HepG2 (cell line): ENCODE results near the gene SYCE1. TPM values are rescaled to one million over a fixed set of nuclear protein-coding genes. Genes with fewer than 3 reads are reported as not detected.

ENCODE experiments used
- ATAC-seq: fragments of 200-7000 bp; cut with Tn5 transposase; 3 replicates; pipeline ENCODE4 v1.9.1; 2020; ENCODE audit warnings: mild to moderate bottlenecking, moderate library complexity
- BruUV-seq: library from RNA; stranded (reverse); fragments of 400-500 nt; replicated peaks from 2 replicates; lab custom pipeline; 2021; lab: Mats Ljungman, UMichigan
- CTCF ChIA-PET: fragments of 300-600 bp; formaldehyde crosslinking; extraction: SDS; loops from one replicate; lab custom pipeline; 2021; ENCODE audit warnings: low total read pairs, inconsistent platforms, low intra/inter-chr PET ratio; lab: Yijun Ruan, JAX
- POLR2A ChIA-PET: fragments of 350-600 bp; sonication (Branson Sonifier 250); formaldehyde crosslinking; loops from one replicate; lab custom pipeline; 2020; ENCODE audit warnings: antibody characterized with exemption, inconsistent platforms; lab: Yijun Ruan, JAX
- DNase-seq: peaks from one replicate; pipeline ENCODE4 v3.0.0-alpha.2; 2015; ENCODE audit warnings: low spot score
- FAIRE-seq: peaks from 3 replicates; lab custom pipeline; 2011; peaks lifted over from hg19 to GRCh38; lab: Jason Lieb, UNC
- H2AFZ ChIP-seq: one replicate; pipeline ENCODE4 v1.6.1; 2011; ENCODE audit warnings: low read length, inconsistent platforms
- H3K27ac ChIP-seq: fragments of 300-600 bp; 3 replicates; pipeline ENCODE4 v1.8.0; 2011; ENCODE audit warnings: mixed run types, mild to moderate bottlenecking, mixed read lengths, low read length, inconsistent platforms; ENCODE audit not compliant: insufficient read depth; ENCODE audit errors: extremely low read length
- H3K27me3 ChIP-seq, 2 experiments: fragments of 200-600 bp in 1 of 2; 2 replicates in 1 of 2; 3 replicates in 1 of 2; pipeline versions ENCODE4 v1.6.0 to v1.8.0; 2011; ENCODE audit warnings: low read length in 2 of 2, mild to moderate bottlenecking in 2 of 2, moderate library complexity in 2 of 2, inconsistent platforms in 1 of 2; ENCODE audit not compliant: insufficient read depth in 2 of 2, control insufficient read depth in 1 of 2
- H3K36me3 ChIP-seq, 2 experiments: fragments of 200-600 bp in 1 of 2; replicated peaks in 1 of 2; 2 replicates in 1 of 2; 3 replicates in 1 of 2; pipeline versions ENCODE4 v1.5.1 to v1.8.0; 2011; ENCODE audit warnings: low read length in 2 of 2, inconsistent platforms in 1 of 2; ENCODE audit not compliant: insufficient read depth in 2 of 2, control insufficient read depth in 1 of 2
- H3K4me1 ChIP-seq: 2 replicates; pipeline ENCODE4 v1.5.1; 2012; ENCODE audit warnings: low read length, inconsistent platforms; ENCODE audit not compliant: insufficient read depth
- H3K4me2 ChIP-seq: 2 replicates; pipeline ENCODE4 v1.6.0; 2011; ENCODE audit warnings: low read depth, low read length, inconsistent platforms
- H3K4me3 ChIP-seq, 3 experiments: fragments of 200-600 bp in 1 of 3; sonication (generic), shearing (Covaris generic) in 1 of 3; replicated peaks in 1 of 3; 2 replicates each; pipeline ENCODE4 v1.5.1; 2011 to 2016; ENCODE audit warnings: low read length in 3 of 3, inconsistent platforms in 2 of 3, low read depth in 2 of 3, mild to moderate bottlenecking in 2 of 3, control low read depth in 1 of 3, mixed read lengths in 1 of 3; ENCODE audit not compliant: insufficient read depth in 1 of 3
- H3K79me2 ChIP-seq: one replicate; pipeline ENCODE4 v1.6.1; 2011; ENCODE audit warnings: low read length, inconsistent platforms; ENCODE audit not compliant: insufficient read depth
- H3K9ac ChIP-seq: 2 replicates; pipeline ENCODE4 v1.6.0; 2011; ENCODE audit warnings: mild to moderate bottlenecking, low read depth, low read length, inconsistent platforms; ENCODE audit not compliant: insufficient read depth
- H3K9me3 ChIP-seq: 2 replicates; pipeline ENCODE4 v1.5.1; 2012; ENCODE audit warnings: mild to moderate bottlenecking, low read length
- H4K20me1 ChIP-seq: 2 replicates; pipeline ENCODE4 v1.6.0; 2011; ENCODE audit warnings: inconsistent platforms, mild to moderate bottlenecking, low read length, moderate library complexity; ENCODE audit not compliant: insufficient read depth
- BRCA1 ChIP-seq: sonication (generic); formaldehyde crosslinking; IDR thresholded peaks from 2 replicates; pipeline ENCODE4 v1.4.0; 2020; ENCODE audit warnings: missing genetic modification reagents
- DDIT3 ChIP-seq: sonication (generic); formaldehyde crosslinking; IDR thresholded peaks from 2 replicates; pipeline ENCODE4 v1.4.0; 2020; ENCODE audit warnings: mild to moderate bottlenecking, missing genetic modification reagents
- ELF3 ChIP-seq: IDR thresholded peaks from 2 replicates; pipeline ENCODE4 v1.6.1; 2016; ENCODE audit warnings: missing genetic modification reagents, missing compliant biosample characterization
- HCFC1 ChIP-seq: fragments of 150-350 bp; IDR thresholded peaks from 2 replicates; pipeline ENCODE4 v1.6.1; 2014; ENCODE audit warnings: low read depth, low read length
- LRRFIP1 ChIP-seq: sonication (generic); formaldehyde crosslinking; conservative IDR thresholded peaks from 2 replicates; pipeline ENCODE4 v1.4.0; 2020; ENCODE audit warnings: missing genetic modification reagents
- MAF1 ChIP-seq: sonication (generic); formaldehyde crosslinking; IDR thresholded peaks from 2 replicates; pipeline ENCODE4 v1.5.0; 2020; ENCODE audit warnings: missing genetic modification reagents, borderline replicate concordance
- MLX ChIP-seq: IDR thresholded peaks from 2 replicates; pipeline ENCODE4 v1.6.1; 2016
- NKX3-1 ChIP-seq: sonication (generic); formaldehyde crosslinking; IDR thresholded peaks from 2 replicates; pipeline ENCODE4 v1.5.0; 2020; ENCODE audit warnings: missing genetic modification reagents
- REL ChIP-seq: sonication (generic); formaldehyde crosslinking; conservative IDR thresholded peaks from 2 replicates; pipeline ENCODE4 v1.8.0; 2022; ENCODE audit warnings: mild to moderate bottlenecking, missing genetic modification reagents, moderate library complexity
- SNAPC2 ChIP-seq: sonication (generic); formaldehyde crosslinking; IDR thresholded peaks from 2 replicates; pipeline ENCODE4 v1.8.1; 2022; ENCODE audit warnings: mild to moderate bottlenecking, missing genetic modification reagents
- SRF ChIP-seq: IDR thresholded peaks from 2 replicates; pipeline ENCODE4 v1.6.1; 2011; ENCODE audit warnings: mild to moderate bottlenecking, low read depth, low read length, moderate library complexity
- ZBTB20 ChIP-seq: sonication (generic); formaldehyde crosslinking; IDR thresholded peaks from 2 replicates; pipeline ENCODE4 v1.8.1; 2023; ENCODE audit warnings: missing genetic modification reagents, low read depth, mild to moderate bottlenecking, borderline replicate concordance
- ZNF431 ChIP-seq: sonication (generic); formaldehyde crosslinking; IDR thresholded peaks from 2 replicates; pipeline ENCODE4 v1.9.0; 2022; ENCODE audit warnings: missing genetic modification reagents, low read depth, mild to moderate bottlenecking, borderline replicate concordance
- ZNF562 ChIP-seq: sonication (generic); formaldehyde crosslinking; IDR thresholded peaks from 2 replicates; pipeline ENCODE4 v1.8.0; 2022; ENCODE audit warnings: missing genetic modification reagents, borderline replicate concordance
- ZNF567 ChIP-seq: sonication (generic); formaldehyde crosslinking; IDR thresholded peaks from 2 replicates; pipeline ENCODE4 v1.8.1; 2023; ENCODE audit warnings: mild to moderate bottlenecking, missing genetic modification reagents, borderline replicate concordance
- ZNF574 ChIP-seq: sonication (generic); formaldehyde crosslinking; IDR thresholded peaks from 2 replicates; pipeline ENCODE4 v1.4.0; 2020; ENCODE audit warnings: missing genetic modification reagents
- ZNF607 ChIP-seq: sonication (generic); formaldehyde crosslinking; IDR thresholded peaks from 2 replicates; pipeline ENCODE4 v1.5.1; 2020; ENCODE audit warnings: missing genetic modification reagents, mild to moderate bottlenecking, borderline replicate concordance
- ZNF891 ChIP-seq: sonication (generic); formaldehyde crosslinking; IDR thresholded peaks from 2 replicates; pipeline ENCODE4 v1.5.0; 2020; ENCODE audit warnings: mild to moderate bottlenecking, missing genetic modification reagents
- WGBS: methylation state at CpG from one replicate; pipeline ENCODE4 v1.1.6; 2017; ENCODE audit warnings: low lambda C conversion rate; 5-methylcytosine and 5-hydroxymethylcytosine counted together
- in situ Hi-C: cut with HindIII; loops from 2 replicates; pipeline ENCODE4 v1.10.0; 2017; ENCODE audit warnings: low pct_unique_long_range_greater_than_20kb; ENCODE audit not compliant: extremely low pct_ligation_motif_present
- intact Hi-C: fragments of 100-400 bp; cut with micrococcal nuclease; formaldehyde crosslinking; loops from one replicate; pipeline ENCODE4 v1.10.0; 2022; ENCODE audit not compliant: unreplicated experiment
- polyA plus RNA-seq, 8 experiments: library from polyadenylated mRNA; depleted of rRNA in 3 of 8; stranded (reverse) in 7 of 8; unstranded in 1 of 8; fragments of >200 nt; fragmentation: Illumina TruSeq in 4 of 8; extraction: Trizol in 4 of 8; gene quantifications; 2 replicates each; pipeline versions ENCODE4 v1.2.1 to v1.2.3, GENCODE V29; 2011 to 2016; ENCODE audit warnings: low read depth in 4 of 8, missing spikeins in 1 of 8, mixed read lengths in 1 of 8; ENCODE audit not compliant: insufficient read depth in 1 of 8
- total RNA-seq, 5 experiments: library from RNA; depleted of rRNA; stranded (reverse); fragments of >200 nt; fragmentation: Illumina TruSeq; extraction: Trizol; gene quantifications; 2 replicates each; pipeline ENCODE4 v1.2.3, GENCODE V29; 2016; ENCODE audit warnings: low read depth in 1 of 5

SYCE1 gene
- total and polyA plus RNA-seq, 2 of the 13 experiments (the other 11 are each of a cell fraction or from before 2014, with no cell fraction given), result not detected

- CTCF ChIA-PET, result no interaction called here
- H3K27me3 ChIP-seq, result peaks cover 0 to 37% of the 10 kb centered on the region in 2 experiments
- no peak overlapping the region for H2AFZ ChIP-seq
- FAIRE-seq (no peak), ATAC-seq (no peak), DNase-seq (no peak)
- 18% methylated on average over 6 of the region's 8 CpGs for WGBS
- no peaks in the 10 kb centered on the region for H3K36me3 ChIP-seq
- H3K4me1 ChIP-seq, result no peaks in the 10 kb centered on the region
- H3K79me2 ChIP-seq, result no peaks in the 10 kb centered on the region
- no peaks in the 10 kb centered on the region for H3K9me3 ChIP-seq
- POLR2A ChIA-PET, result interaction anchor here (0.5 kb wide), 1 partner anchor 198 kb away, joined by 3 read pairs; the partner anchor contains the start of gene FUOM
- in situ Hi-C loops, result no loop called here
- H3K4me3 ChIP-seq, result no peak overlapping the region
- no peak overlapping the region for H3K9ac ChIP-seq
- H4K20me1 ChIP-seq, result no peaks in the 10 kb centered on the region
- intact Hi-C loops, result no loop called here
- no peak overlapping the region for H3K4me2 ChIP-seq
- no peak overlapping the region for H3K27ac ChIP-seq
- BruUV-seq, result no TSS peak
- TF ChIP-seq REL (CRISPR knock-in tag) (no peak), MLX (no peak), DDIT3 (CRISPR knock-in tag) (no peak), NKX3-1 (CRISPR knock-in tag) (no peak), ZNF567 (CRISPR knock-in tag) (no peak), SRF (no peak), ZNF891 (no peak), LRRFIP1 (CRISPR knock-in tag) (no peak), ZBTB20 (CRISPR knock-in tag) (no peak), ZNF574 (no peak), ZNF562 (CRISPR knock-in tag) (no peak), HCFC1 (no peak), SNAPC2 (CRISPR knock-in tag) (no peak), ELF3 (CRISPR knock-in tag) (no peak), ZNF431 (CRISPR knock-in tag) (no peak), MAF1 (CRISPR knock-in tag) (no peak), ZNF607 (CRISPR knock-in tag) (no peak), BRCA1 (CRISPR knock-in tag) (no peak)
These were observed 9.9 kb downstream of the SYCE1 start for GRCh38 chr10:133555521-133555920.
